Measurements from ENCODE around the gene GPHN.
"Not testable (repeated sequence)": the region's sequence is repeated elsewhere in the genome, so short reads cannot be mapped to it uniquely, and the experiment has no call there.

The GPHN gene

DNA sequence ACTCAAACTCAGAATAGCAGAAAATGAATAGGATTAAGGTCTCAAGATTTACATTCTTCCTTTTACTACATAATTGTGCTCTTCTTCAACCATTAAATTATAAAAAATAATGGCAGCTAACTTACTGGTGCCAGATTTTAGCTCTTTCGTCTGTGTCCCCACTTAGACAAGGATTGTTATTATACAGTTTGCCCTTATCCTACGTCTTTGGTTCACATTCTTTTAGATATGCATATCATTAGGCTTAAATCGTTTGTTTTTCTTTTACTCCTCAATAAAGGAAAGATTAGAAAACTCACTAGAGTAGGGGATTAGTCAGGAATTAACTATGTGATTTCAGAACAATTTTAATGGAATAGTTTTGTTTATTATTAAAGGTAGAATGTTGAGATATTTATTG, 551.6 kb downstream of the GPHN start:
- DNase-seq (ENCODE audit: low read depth) = no peak

DNA sequence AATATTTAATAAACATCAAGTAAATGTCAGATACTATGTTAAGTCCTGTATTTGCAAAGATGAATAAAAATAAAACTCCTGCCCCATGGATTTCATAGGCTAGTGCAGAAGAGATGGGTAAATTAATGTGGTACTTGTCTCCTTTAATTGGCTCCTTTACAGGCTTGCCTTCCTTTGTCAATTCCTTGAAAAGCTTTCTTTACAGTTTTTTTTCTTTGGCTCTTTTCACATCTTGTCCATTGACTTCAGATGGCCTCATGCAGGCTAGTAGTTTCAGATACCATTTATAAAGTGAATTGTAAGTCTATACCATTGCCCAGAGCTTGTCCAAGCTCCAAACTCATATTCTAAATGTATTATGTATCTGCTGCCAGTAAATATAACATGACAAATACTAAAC, 552.6 kb downstream of the GPHN start:
- no peak for DNase-seq (ENCODE audit: low read depth)

DNA sequence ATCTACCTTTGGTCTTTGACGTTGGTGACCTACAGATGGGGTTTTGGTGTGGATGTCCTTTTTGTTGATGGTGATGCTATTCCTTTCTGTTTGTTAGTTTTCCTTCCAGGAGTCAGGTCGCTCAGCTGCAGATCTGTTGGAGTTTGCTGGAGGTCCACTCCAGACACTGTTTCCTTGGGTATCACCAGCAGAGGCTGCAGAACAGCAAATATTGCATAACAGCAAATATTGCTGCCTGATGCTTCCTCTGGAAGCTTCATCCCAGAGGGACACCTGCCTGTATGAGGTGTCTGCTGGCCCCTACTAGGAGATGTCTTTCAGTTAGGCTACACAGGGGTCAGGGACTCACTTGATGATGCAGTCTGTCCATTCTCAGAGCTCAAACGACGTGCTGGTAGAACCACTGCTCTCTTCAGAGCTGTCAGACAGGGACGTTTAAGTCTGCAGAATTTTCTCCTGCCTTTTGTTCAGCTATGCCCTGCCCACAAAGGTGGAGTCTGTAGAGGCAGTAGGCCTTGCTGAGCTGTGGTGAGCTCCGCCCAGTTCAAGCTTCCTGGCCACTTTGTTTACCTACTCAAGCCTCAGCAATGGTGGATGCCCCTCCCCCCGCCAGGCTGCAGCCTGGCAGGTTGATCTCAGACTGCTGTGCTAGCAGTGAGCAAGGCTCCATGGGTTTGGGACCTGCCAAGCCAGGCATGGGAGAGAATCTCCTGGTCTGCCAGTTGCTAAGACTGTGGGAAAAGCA, 559.3 kb downstream of the GPHN start:
- not testable (repeated sequence) for DNase-seq (ENCODE audit: low read depth)

DNA sequence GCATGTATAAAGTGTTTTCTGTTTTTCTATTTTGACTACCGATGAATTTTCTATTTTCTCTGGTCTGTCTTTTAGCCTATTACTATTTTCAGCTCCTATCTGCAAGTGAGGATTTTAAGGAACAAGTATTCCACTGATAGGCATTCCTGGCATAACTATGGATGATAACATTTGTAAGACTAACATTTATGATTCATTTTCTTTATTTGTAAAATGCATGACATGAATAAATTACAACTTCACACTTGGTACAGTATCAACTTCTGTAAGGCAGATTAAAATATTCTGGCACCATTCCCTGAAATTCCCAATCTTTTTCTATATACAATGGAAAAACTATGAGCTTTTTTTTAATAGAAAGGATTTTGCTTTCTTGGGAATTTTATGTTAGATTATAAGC, 560.3 kb downstream of the GPHN start:
- no peak for DNase-seq (ENCODE audit: low read depth)

GRCh38 chr14:67071506-67071905, 563.6 kb downstream of the GPHN start:
- no peak for DNase-seq (ENCODE audit: low read depth)

- no peak for DNase-seq (ENCODE audit: low read depth)
Observed at GRCh38 chr14:67077921-67078320, 570.0 kb downstream of the GPHN start.

DNA sequence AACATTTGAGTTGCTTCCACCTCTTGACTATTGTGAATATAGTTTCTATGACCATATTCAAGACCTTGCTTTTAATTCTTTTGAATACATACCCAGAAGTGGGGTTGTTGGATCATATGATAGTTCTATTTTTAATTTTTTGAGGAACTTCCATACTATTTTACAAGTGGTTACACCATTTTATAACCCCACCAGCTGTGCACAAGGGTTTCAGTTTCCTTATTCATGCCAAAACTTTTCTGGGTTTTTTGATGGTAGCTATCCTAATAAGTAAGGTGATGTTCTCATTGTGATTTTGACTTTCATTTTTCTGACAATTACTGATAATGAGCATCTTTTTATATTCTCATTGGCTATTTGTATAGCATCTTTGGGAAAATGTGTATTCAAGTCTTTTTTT, 571.9 kb downstream of the GPHN start:
- no peak for DNase-seq (ENCODE audit: low read depth)

DNA sequence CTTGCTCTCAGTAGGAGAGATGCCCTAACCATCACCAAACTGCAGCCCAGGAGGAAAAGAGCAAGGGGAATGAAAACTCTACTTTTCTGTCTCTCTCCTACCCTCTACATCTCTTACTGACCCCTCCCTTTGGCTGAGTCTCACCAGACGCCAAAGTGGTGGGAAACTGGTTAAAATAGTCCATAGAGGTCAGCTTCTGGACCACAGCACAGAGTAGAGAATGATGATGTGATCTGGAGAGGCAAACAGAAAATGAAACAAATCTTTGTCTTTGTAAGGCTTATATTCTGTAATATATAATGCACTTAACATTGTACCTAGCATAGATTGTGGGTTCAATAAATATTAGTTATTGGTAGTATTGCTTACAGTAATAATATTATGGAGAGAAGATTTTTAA, 600.3 kb downstream of the GPHN start:
- no peak for DNase-seq (ENCODE audit: low read depth)

DNA sequence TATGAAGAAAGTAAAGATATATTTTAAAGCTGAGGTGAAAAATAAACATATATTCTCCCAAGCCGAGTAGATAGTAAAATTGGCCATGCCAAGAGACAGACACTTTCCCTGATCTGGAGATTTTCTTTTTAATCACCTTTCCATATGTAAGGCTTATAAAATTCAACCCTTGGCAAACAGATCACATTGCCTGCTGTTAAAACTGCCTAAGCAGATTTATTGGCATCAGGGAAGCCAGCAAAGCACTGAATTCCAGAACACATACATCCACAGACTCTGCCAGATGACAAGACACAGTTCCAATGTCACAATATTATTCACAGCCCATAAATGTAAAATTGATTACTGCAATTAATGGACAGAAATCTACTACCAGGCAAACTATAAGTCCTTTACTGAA, 603.1 kb downstream of the GPHN start:
- DNase-seq (ENCODE audit: low read depth) = no peak

DNA sequence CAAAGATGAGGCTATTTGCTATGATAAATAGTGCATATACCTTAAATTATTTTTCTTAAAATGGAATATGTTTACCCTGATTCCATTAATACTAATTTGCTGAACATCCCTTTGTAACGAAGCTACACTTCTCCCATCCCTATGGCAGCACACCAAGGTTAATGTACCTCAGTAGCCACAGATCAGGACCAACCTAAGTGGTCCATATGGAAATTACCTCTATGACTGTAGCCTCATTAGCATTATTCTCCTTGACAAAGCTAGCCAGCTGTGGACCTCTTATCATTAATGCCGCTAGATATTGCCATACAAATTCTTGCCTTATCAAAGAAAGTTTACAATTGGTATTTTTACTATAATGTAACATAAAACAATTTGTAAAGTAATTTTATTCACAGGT, 604.4 kb downstream of the GPHN start:
- DNase-seq (ENCODE audit: low read depth) = no peak

DNA sequence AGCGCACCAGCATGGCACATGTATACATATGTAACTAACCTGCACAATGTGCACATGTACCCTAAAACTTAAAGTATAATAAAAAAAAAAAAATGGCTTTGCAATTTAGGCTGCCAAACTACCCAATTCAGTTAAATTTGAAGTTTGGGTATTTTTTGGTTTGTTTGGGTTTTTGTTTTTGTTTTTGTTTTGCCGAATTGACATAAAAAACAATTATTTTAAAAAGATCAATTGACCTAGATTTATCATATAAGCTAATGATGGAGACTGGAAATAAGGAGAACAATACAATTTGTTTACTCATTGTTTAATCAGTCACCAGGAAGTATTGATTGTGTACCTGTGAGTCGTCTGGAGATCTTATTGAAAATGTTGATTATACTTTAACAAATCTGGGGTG, 619.2 kb downstream of the GPHN start:
- no peak for DNase-seq (ENCODE audit: low read depth)

GRCh38 chr14:67129768-67130167, 621.8 kb downstream of the GPHN start:
- DNase-seq (ENCODE audit: low read depth) = no peak

DNA sequence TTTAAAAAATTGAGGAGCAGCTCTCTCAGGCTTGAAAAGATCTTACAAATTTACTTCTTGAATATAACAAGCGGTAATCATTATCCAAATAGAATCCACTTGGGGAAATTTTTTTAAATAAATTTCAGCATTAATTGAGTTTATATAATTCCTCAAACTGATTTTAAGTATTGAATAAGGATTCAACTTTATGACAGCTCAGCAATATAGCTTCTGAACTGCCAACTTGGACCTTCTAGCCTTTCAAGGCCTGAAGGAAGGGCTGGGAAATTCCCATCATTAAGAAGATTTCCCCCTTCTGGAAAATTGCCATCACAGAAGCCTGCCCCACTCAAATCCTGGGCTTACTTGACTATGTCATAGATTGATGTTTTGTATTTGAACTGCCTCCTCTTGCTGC, 623.7 kb downstream of the GPHN start:
- DNase-seq (ENCODE audit: low read depth) = no peak

DNA sequence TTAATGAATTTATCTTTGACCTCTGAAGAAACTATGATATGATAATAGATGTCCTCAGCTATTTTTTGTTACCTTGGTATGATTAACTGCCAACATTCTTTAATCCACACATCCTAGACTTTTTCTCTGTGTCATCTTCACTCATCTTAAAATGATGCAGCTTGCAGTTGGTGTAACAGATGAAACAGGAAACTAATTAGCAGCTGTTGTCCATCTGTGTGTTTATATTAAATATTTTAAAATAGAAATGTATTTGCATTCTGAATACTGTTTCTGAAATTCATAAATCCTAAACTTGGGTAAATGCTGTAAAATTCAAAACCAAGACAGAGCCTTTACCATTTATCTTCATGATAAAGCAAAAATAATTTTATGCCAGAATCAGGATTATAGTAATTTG, 625.2 kb downstream of the GPHN start:
- DNase-seq (ENCODE audit: low read depth) = no peak

DNA sequence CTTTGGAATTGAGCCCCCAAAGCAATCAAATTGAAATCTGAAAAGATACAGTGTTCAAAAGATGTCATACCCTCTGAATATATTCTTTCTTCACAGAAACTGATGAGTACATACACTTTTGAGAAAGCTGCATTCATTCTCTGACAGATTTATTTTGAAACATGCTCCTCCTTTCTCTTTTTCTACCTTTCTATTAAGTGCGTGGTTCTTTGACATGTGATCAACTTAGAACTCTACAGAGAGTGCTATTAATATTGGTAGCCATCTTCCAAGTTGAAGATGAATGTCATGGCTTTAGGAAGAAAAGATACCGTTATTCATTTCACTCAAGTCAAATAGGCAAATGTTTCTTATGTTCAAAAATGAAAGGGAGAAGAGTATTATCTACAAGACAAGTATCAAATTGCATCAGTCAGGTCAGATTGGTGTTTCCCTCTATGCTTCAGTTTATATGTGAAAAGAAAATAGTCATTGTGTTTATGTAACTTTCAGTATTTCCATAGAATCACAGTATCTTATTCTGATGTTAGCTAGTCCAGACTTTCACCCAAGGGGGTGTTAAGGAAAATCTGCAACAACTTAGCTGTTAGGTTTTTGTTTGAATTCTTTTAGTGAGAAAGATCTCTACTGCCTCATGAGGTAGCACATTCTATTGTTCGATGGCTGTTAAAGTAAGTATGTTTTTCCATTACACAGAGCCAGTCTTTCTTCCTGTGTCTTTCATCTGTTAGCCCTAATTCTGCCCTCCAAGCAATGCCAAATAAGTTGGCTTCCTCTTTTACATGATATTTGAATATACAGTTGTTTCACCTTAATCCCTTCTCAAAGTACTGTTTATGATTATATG, 625.9 kb downstream of the GPHN start:
- no peak for DNase-seq (ENCODE audit: low read depth)

GRCh38 chr14:67137744-67138371, 629.9 kb downstream of the GPHN start:
- DNase-seq (ENCODE audit: low read depth) = no peak

DNA sequence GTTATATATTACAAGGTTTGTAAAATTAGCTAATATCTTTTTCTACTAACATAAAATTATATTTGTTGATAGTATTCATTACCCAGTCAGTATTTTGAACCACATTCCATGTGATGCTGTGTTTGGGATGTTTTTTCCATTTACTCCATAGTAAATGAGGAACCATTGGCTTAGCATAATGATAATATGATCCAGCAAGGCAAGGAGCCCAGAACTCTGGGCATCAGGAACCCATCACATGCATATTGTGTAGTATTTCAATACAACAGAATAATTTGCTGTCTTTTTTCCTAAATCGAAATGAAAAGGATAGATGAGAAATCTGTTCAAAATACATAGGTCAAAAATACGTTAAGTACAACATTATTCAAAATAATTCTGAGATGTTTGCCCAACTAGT, 632.6 kb downstream of the GPHN start:
- DNase-seq (ENCODE audit: low read depth) = no peak

DNA sequence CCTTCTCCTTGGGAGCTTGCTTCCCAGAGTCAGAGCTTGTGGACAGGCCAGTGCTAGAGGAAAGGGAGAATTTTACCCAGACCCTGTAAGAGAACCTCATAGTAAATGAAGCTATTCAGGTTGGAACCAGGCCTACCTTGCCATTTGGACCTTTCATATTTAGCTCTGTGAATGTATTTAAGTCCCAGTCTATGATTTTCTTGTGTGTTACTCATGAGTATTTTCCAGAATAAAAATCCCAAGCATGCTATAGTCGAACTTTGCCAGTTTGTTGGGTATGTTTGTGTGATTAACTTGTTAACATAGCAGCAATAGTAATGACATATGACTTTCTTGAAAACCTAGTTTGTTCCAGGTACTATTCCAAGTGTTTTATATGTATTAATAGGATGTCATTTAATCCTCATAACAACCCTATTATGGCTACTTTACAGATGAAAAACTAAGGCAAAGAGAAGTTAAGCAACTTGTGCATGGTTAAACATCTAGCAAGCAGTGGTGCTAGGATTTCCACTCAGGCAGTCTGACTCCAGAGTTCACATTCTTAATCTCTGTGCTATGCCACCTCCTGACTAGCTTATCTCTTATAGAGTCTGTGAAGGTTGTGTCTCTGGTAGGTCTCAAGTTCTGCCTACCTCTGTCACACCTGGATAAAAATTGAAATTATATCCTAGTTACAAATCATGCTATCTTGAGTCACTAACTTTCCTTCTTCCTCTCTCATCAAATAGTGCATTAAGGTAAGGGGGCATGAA, 633.4 kb downstream of the GPHN start:
- DNase-seq (ENCODE audit: low read depth) = no peak

- no peak for DNase-seq (ENCODE audit: low read depth)
Observed at GRCh38 chr14:67151082-67151666, 643.2 kb downstream of the GPHN start.

GRCh38 chr14:67158566-67158965, 650.6 kb downstream of the GPHN start:
- DNase-seq (ENCODE audit: low read depth) = no peak

DNA sequence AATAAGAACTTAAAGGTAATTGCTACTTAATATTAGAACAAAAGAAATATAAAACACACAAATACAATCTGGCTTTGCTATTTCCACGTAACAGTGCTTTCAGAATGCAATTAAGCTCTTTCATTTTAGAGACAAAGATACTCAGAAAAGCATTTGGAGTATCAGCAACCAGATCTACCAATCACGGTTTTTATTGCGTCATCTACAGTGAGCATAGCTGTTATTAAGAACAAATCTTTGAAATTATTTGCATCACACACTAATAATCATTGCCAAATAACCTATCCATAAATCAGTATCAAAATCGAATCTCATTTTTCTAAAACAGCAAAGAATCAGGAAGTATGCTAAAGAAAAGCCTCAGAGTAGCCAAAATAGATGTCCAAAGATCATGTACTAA, 654.4 kb downstream of the GPHN start:
- DNase-seq (ENCODE audit: low read depth) = no peak

- no peak for DNase-seq (ENCODE audit: low read depth)
Observed at GRCh38 chr14:67166450-67166853, 658.5 kb downstream of the GPHN start.

Data from stimulated activated CD8-positive, alpha-beta memory T cell treated with anti-CD3 and anti-CD28 coated beads, Interleukin-12 subunit alpha, Interleukin-12 subunit beta, amount 100 ng/mL, for 1 hour (primary cell).